NCI-H69 (cell line): ENCODE data around the gene RING1.

Experiments
- DNase-seq: peaks from one replicate; lab custom pipeline; 2025; lab: John Stamatoyannopoulos, UW

The RING1 gene

DNA sequence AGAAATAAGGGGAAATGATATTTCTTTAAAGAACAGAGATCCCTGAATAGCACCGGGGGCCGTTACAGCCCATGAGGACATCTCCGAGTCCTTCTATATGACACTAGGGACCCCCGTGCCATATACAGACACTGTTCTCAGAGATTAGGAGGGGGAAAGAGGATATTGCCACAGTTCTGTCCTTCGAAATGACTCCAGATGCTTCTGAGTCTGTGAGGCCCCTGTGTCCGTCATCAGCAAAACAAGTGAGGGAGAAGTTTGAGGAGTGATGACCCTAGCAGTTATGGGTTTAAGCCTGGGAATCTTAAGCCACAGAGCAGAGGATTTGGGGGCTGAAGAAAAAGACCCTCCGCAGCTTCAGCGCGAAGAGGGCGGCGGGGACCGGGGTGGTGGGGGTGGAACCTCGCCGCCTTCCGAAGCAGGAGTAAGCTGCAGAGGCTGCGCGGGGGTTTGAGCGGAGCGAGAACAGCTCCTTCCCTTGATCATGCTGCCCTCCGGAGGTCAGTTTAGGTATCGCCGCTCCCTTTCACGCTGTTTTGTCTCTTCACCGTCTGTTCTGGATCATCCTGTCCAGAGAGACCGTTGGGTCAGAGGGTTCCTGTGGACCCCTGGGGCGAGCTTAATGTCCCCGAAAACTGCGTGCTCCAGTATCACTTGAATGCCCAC is 39.8 kb downstream of the RING1 start:
- DNase-seq, result peak; percentile 90

DNA sequence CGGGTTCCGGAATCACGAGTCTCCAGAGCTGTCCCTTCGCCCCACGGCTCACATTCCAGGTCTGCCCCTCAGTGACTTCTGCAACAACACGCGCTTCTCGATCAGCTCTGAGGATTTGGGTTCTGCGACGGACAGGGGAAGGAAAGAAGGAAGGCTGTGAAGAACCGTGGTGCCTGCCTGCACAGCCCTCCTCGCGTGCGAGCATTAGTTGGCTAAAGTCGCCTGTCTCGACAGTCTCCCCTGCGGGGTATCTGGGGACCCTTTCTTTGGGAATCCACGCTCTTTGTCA is 40.3 kb downstream of the RING1 start:
- peak; percentile 76 for DNase-seq

DNA sequence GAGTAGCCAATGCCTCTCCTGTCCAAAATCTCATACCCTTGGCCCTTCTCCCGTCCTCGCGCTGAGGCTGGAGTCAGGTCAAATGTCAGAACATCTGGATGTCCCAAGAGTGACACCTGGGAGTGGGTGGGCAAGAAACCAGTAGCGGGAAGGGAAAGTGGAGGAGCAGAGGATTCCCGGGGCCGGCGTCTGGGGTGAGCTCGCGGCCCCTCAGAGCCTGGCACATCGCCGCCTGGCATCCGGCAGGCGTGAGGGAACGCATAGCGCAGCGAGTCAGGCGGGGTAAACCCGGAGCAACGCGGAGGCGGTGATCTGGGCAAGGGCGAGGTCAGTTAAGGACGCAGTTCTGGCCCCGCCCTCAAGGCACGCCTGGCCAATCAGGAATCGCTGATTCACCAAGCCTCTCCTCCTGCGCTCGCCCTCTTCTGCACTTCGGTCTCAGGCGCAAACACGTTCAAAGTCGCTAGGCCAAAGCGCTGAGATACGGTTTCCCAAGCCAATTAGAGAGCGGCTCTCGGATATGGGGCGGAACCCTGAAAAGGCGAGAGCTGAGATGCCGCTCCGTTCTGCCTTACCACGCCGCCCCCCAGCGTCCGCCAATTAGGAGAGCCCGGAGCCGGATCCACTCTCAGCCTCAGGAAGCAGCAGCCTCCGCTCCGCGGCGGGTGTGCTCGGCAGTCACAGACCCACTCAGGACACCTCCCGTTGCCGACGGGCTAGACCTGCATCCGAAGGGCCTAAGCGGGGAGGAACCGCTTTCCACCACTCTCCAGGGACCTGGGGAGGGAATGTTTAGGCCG is 40.8 kb downstream of the RING1 start:
- DNase-seq, result peak; percentile 100

DNA sequence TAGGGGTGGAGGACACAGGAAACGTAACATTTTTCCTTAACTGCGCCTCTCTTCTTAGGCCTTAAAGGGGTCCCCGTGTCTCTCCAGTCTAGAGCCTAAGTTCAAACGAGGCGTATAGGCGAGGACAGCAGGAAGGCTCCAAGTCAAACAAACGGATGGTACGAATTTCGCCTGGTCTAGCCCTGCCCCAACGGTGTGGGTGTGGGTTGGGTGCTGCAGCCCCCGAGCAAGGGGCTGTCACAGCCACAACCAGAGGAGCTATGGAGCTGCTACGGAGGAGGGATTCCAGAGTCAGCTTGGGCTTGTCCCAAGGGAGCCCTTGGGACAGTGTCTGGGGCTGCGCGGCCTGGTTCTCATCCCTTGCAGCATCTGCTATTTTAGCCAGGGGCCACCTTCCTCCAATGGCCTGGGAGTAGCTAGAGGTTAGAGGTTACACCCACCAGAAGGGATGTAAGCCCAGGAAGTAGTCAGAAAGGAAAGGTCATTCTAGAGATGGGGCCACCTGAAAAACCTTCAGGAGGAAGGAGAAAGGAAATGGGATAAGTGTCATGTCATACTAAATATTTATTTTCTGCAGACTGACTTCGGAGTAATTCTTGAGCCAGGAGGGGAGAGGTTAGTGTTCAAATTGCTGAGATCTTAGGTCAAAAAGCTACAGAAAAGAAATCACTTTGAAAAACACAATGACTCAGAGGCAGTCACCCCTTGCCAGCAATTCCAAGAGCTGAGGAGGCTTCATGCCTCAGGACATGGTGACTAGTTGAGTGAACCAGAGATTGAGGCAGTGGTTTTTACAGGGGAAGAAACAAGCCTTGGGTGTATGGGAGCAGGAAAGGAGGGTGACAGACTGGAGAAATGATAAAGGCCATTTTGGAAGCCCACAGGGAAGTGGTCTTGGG is 41.7 kb downstream of the RING1 start:
- no peak for DNase-seq

DNA sequence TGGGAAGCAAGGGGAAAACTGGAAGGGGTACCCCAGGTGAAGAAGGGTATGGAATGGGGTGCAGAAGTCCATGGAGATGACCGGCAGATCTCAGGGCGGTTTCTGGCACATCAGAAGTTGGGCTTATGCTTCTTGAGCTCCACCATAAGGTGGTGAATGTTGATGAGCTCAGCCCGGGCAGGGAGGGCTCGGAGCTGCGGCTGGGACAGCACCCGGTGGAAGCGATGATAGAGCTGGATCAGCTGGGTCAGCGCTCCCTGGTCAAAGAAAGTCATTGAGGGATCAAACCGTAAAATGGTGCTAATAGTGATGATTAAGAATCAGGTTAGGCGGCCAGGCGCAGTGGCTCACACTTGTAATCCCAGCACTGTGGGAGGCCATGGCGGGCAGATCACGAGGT is 42.4 kb downstream of the RING1 start:
- no peak for DNase-seq

DNA sequence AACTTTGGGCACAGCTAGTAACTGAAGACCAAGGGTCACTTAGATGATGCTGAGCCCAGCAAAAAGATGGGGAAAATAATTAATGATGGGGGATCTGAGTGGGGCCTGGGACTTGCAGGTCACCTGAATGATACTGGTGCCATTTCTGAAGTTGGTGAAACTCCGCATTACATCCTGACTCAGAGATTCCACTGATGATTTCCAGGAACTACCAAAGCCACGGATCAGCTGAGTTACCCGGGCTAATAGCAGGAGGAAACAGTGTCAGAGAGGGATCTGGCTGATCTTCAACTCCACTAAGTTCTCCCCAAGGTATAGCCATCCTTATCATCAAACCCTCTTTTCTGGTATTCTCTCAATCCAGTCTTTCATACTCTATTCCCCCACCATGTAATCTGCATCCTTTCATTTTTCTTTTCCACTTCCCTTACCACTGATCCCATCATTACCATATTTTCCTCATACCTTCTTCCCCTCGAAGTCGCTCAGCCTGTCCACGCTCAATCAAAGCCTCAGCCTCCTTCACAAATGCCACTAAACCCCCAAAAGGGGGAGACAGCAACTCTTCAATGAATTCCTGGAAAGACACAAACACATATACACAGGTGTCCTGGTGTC is 43.2 kb downstream of the RING1 start:
- DNase-seq, result no peak

DNA sequence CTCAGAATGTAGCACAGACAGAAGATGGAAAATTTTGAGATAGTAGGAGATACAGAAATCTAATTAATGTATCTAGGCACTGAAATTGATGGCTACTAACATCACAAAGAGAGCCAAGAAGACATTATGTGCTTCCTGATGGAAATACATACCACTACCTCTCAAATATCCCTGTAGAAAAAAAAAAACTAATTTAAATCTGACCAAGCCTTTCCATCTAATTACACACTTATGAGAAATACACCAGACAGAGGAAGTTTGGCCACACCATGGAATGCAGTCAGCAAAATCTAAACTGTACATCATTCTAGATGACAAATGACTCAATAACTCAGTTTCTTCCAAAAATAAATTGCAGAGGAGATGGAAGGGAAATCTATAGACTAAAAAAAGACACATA is 44.5 kb downstream of the RING1 start:
- no peak for DNase-seq

DNA sequence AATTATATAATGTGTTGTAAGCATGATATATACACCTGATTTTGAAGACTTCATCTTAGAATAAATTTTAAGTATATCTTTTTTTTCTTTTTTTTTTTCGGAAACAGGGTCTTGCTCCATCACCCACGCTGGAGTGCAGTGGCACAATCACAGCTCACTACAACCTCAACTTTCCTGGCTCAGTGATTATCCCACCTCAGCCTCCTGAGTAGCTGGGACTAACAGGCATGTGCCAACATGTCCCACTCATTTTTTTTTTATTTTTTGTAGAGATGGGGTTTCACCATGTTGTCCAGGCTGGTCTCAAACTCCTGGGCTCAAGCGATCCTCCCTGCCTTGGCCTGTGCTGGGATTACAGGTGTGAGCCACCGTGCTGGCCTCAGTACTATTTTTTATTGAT is 46.3 kb downstream of the RING1 start:
- no peak for DNase-seq

DNA sequence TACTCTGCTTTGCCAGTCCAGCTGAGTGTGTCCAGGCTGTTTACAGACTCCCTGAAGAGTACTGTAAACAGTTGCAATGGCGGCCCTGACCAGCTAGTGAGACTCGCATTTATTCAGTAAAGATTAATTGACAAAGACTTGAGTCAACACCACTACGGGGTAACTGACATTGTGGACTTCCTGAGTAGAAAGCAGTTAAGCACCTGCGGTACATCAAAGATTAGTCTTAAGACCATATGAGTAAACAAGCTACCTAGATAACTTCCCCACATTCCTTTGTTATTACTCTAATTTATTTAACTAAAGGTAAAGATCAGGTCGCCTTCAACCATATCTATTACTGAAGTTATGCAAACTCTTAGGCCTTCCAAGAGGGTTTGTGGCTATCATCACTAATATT is 50.7 kb downstream of the RING1 start:
- DNase-seq, result no peak
